ENCODE results near the gene NEDD4L.
"Not testable (repeated sequence)": the region's sequence is repeated elsewhere in the genome, so short reads cannot be mapped to it uniquely, and the experiment has no call there.

The NEDD4L gene

GRCh38 chr18:58045242-58046092 lies 1.4 kb downstream of the NEDD4L start:
- peaks cover 5% of the 10 kb centered on the region; the same call in 1 of the 2 replicates for H3K27me3 ChIP-seq (ENCODE audit: insufficient read depth, low read length)
- WGBS = 1% methylated on average over 30 of the region's 33 CpGs
- H3K36me3 ChIP-seq (ENCODE audit: insufficient read depth, low read length) = no peaks in the 10 kb centered on the region
- H3K4me1 ChIP-seq (ENCODE audit: insufficient read depth, low read length) = peaks cover 17% of the 10 kb centered on the region
- H3K9ac ChIP-seq (ENCODE audit: low read depth, low read length) = peak overlapping the region; percentile 65
- no peaks in the 10 kb centered on the region for H3K9me3 ChIP-seq (ENCODE audit: insufficient read depth, low read depth, low read length)
- peak overlapping the region; percentile 96; the same call in 1 of the 2 replicates for H3K27ac ChIP-seq (ENCODE audit: low read depth, low read length)
- peak overlapping the region; percentile 95 for H3K4me3 ChIP-seq (ENCODE audit: low read length)

DNA sequence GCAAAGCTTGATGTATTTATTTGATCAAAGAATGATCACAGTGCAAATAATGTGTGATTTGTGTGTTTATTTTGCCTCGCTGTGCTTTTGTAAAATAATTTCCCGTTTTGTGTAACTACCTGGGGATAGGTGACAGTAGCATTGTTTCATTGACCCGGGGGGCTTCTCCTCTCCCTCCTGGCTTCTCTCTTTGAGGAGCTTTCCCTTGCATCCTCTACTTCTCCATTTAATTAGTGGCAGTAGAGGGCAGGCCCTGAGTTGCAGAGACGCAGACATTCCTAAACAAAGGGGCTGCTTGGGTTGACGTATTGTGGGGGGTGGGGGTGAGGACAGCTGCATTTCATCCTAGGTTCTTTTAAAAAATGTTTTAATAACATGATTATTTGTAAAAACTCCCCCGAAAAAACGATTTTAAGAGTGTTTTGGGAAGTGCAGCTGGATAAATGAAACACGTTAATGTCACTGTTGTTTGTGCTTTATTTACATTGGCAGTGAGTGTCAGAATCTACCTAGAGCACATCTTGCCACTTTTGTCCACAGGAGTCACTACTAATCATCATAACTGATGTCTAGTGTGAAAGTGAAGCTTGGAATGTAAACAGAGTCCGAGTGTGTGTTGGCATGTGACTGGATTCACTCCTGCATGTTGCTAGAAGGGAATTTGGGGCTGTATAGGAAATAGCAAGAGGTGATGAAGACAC lies 2.2 kb downstream of the NEDD4L start:
- peak overlapping the region; percentile 96; the same call in 1 of the 2 replicates for H3K27ac ChIP-seq (ENCODE audit: low read depth, low read length)
- H3K27me3 ChIP-seq (ENCODE audit: insufficient read depth, low read length) = peaks cover 5% of the 10 kb centered on the region; the same call in 1 of the 2 replicates
- peak overlapping the region; percentile 65 for H3K9ac ChIP-seq (ENCODE audit: low read depth, low read length)
- H3K9me3 ChIP-seq (ENCODE audit: insufficient read depth, low read depth, low read length) = no peaks in the 10 kb centered on the region
- WGBS = 10% methylated on average over 8 of the region's 9 CpGs
- peaks cover 17% of the 10 kb centered on the region for H3K4me1 ChIP-seq (ENCODE audit: insufficient read depth, low read length)
- peak overlapping the region; percentile 95 for H3K4me3 ChIP-seq (ENCODE audit: low read length)
- H3K36me3 ChIP-seq (ENCODE audit: insufficient read depth, low read length) = no peaks in the 10 kb centered on the region

DNA sequence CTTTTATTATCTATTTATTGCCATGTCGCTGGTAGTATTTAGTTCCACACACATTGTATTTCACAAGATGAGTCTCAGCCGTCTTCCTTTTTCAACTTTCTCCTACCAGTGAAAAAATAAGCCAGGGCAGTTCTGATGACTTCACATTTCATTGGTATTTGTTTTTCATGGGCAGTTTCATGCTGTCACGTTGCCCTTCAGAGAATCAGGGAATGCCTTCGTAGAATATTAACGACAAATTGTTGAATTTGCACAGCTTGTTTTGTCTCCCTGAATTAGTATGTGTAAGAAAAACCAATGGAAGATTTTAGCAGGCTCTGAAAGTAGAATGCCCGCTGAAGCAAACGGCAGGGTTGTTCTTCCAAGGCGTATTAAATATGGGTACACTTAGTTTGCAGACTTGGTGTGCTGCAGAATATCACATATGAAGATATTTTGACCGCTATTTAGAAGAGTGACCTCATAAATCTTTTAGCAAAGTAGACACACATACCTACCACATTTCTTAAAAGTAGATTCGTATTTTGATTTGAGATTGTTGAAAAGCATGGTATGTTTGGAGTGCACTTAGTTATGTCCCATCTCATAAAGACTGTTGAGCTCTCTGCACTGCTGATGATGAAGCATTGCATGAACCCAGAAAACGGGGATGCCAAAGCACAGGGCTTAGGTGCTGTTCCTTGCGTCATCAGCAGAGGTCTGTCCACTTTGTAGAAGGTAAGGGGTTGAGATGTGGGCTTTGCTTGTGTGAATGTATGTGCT lies 2.9 kb downstream of the NEDD4L start:
- 75% methylated on average over 12 of the region's 12 CpGs for WGBS
- H3K27ac ChIP-seq (ENCODE audit: low read depth, low read length) = no peak overlapping the region
- peaks cover 19% of the 10 kb centered on the region for H3K4me1 ChIP-seq (ENCODE audit: insufficient read depth, low read length)
- no peak overlapping the region for H3K9ac ChIP-seq (ENCODE audit: low read depth, low read length)
- peak overlapping the region; percentile 95 for H3K4me3 ChIP-seq (ENCODE audit: low read length)
- H3K9me3 ChIP-seq (ENCODE audit: insufficient read depth, low read depth, low read length) = no peaks in the 10 kb centered on the region
- peaks cover 5% of the 10 kb centered on the region; the same call in 1 of the 2 replicates for H3K27me3 ChIP-seq (ENCODE audit: insufficient read depth, low read length)
- H3K36me3 ChIP-seq (ENCODE audit: insufficient read depth, low read length) = no peaks in the 10 kb centered on the region

DNA sequence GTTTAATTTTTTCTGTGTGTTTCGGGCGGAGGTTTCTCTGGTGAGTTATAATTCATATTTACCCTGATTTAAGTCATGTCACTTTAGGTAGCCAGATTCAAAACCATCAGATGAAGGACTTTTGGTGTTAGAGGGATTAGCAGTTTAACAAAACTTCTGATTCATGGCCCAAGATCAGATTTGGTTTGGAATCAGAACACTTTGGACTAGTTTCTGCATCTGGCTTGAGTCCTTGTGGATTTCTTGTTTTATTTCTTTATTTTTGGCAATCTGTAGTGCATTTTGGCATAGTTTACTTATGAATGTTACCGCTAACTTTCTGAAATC lies 3.5 kb downstream of the NEDD4L start:
- no CpG with 5 or more reads among the region's 3 CpGs for WGBS
- H3K4me1 ChIP-seq (ENCODE audit: insufficient read depth, low read length) = peaks cover 22% of the 10 kb centered on the region
- no peaks in the 10 kb centered on the region for H3K36me3 ChIP-seq (ENCODE audit: insufficient read depth, low read length)
- no peak overlapping the region for H3K9ac ChIP-seq (ENCODE audit: low read depth, low read length)
- no peak overlapping the region for H3K4me3 ChIP-seq (ENCODE audit: low read length)
- peaks cover 5% of the 10 kb centered on the region; the same call in 1 of the 2 replicates for H3K27me3 ChIP-seq (ENCODE audit: insufficient read depth, low read length)
- no peak overlapping the region for H3K27ac ChIP-seq (ENCODE audit: low read depth, low read length)
- H3K9me3 ChIP-seq (ENCODE audit: insufficient read depth, low read depth, low read length) = no peaks in the 10 kb centered on the region

GRCh38 chr18:58048081-58048642 lies 4.1 kb downstream of the NEDD4L start:
- H3K27me3 ChIP-seq (ENCODE audit: insufficient read depth, low read length) = peaks cover under 1% of the 10 kb centered on the region; the same call in 1 of the 2 replicates
- 90% methylated on average over 5 of the region's 5 CpGs for WGBS
- peaks cover 22% of the 10 kb centered on the region for H3K4me1 ChIP-seq (ENCODE audit: insufficient read depth, low read length)
- H3K9me3 ChIP-seq (ENCODE audit: insufficient read depth, low read depth, low read length) = no peaks in the 10 kb centered on the region
- H3K9ac ChIP-seq (ENCODE audit: low read depth, low read length) = no peak overlapping the region
- no peaks in the 10 kb centered on the region for H3K36me3 ChIP-seq (ENCODE audit: insufficient read depth, low read length)
- H3K4me3 ChIP-seq (ENCODE audit: low read length) = no peak overlapping the region
- no peak overlapping the region for H3K27ac ChIP-seq (ENCODE audit: low read depth, low read length)

GRCh38 chr18:58049000-58049688 lies 5.1 kb downstream of the NEDD4L start:
- Histone ChIP-seq H3K4me3 (ENCODE audit: low read length) (no peak overlapping the region), H3K9me3 (ENCODE audit: insufficient read depth, low read depth, low read length) (no peaks in the 10 kb centered on the region), H3K9ac (ENCODE audit: low read depth, low read length) (no peak overlapping the region), H3K27ac (ENCODE audit: low read depth, low read length) (no peak overlapping the region), H3K4me1 (ENCODE audit: insufficient read depth, low read length) (peaks cover 28% of the 10 kb centered on the region), H3K36me3 (ENCODE audit: insufficient read depth, low read length) (no peaks in the 10 kb centered on the region), H3K27me3 (ENCODE audit: insufficient read depth, low read length) (no peaks in the 10 kb centered on the region)
- 91% methylated on average over 6 of the region's 6 CpGs for WGBS

DNA sequence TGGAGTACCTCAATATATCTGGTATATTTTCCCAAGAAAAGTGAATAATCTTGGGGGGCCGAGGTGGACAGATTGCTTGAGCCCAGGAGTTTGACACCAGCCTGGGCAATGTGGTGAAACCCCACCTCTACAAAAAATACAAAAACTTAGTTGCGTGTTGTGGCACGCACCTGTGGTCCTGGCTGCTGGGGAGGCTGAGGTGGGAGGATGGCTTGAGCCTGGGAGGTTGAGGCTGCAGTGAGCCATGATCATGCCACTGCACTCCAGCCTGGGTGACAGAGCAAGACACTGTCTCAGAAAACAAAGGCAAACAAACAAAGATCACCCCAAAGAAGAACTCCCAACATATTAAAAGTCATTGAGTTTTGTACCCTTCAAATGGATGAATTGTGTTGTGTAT lies 6.9 kb downstream of the NEDD4L start:
- H3K9me3 ChIP-seq (ENCODE audit: insufficient read depth, low read depth, low read length); H3K36me3 ChIP-seq (ENCODE audit: insufficient read depth, low read length); H3K27me3 ChIP-seq (ENCODE audit: insufficient read depth, low read length); H3K4me3 ChIP-seq (ENCODE audit: low read length); H3K27ac ChIP-seq (ENCODE audit: low read depth, low read length); H3K9ac ChIP-seq (ENCODE audit: low read depth, low read length): not testable (repeated sequence)
- 83% methylated on average over 2 of the region's 3 CpGs for WGBS
- peaks cover 35% of the 10 kb centered on the region for H3K4me1 ChIP-seq (ENCODE audit: insufficient read depth, low read length)

DNA sequence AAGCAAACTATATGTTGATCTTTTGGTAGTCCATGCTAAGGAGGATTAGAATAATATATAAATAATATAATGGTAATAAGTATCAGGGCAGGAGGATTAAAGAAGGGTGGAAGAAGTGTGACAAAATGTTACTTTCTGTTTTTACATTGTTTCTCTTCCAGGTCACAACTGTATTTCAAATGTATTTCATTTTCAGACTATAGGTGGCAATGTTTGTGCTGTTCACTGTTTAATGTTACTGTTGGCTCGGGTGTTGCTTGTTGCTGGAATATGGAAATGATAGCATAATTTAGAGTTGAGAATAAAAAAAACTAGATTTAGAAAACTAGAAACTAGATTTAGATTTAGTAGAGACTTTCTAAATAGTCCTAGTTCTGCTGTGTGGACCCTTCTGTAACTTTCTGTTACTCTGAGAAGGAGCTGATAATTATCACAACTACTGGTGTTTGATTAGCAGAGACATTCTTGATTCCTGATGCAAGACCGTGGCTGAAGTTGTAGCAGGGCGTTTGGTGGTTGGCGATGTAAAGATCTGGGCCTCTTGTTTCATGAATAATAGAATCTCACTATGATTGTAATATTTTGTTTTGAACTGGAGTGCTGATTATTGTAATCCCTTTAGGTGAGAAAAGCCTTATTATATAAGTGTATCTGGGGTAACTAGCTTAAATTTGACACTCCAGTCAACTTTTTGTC lies 7.9 kb downstream of the NEDD4L start:
- Histone ChIP-seq H3K9me3 (ENCODE audit: insufficient read depth, low read depth, low read length) (no peaks in the 10 kb centered on the region), H3K27ac (ENCODE audit: low read depth, low read length) (no peak overlapping the region), H3K27me3 (ENCODE audit: insufficient read depth, low read length) (no peaks in the 10 kb centered on the region), H3K9ac (ENCODE audit: low read depth, low read length) (no peak overlapping the region), H3K4me3 (ENCODE audit: low read length) (no peak overlapping the region), H3K36me3 (ENCODE audit: insufficient read depth, low read length) (no peaks in the 10 kb centered on the region), H3K4me1 (ENCODE audit: insufficient read depth, low read length) (peaks cover 30% of the 10 kb centered on the region)
- 82% methylated on average over 4 of the region's 4 CpGs for WGBS

DNA sequence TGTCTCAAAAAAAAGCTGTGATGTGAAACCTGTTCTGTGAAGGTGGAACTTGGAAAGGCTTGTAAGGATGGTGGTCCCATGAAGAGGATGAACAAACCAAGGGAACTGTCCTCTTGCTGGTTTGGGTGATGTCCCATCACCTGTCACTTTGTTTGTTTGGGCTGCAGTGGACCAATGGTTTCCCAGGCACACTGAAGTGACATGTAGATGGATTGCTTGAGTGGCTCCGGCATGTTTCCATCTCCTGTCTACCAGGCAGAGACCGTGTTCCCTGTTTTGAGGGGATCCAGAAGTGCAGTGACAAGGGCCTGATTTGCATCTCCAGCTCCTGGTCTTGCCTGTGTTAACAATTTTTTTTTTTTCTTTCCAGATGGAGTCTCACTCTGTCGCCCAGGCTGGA lies 8.9 kb downstream of the NEDD4L start:
- no peak overlapping the region for H3K4me3 ChIP-seq (ENCODE audit: low read length)
- no peaks in the 10 kb centered on the region for H3K9me3 ChIP-seq (ENCODE audit: insufficient read depth, low read depth, low read length)
- no peak overlapping the region for H3K9ac ChIP-seq (ENCODE audit: low read depth, low read length)
- no peaks in the 10 kb centered on the region for H3K27me3 ChIP-seq (ENCODE audit: insufficient read depth, low read length)
- 95% methylated on average over 3 of the region's 3 CpGs for WGBS
- H3K4me1 ChIP-seq (ENCODE audit: insufficient read depth, low read length) = peaks cover 30% of the 10 kb centered on the region
- H3K27ac ChIP-seq (ENCODE audit: low read depth, low read length) = no peak overlapping the region
- H3K36me3 ChIP-seq (ENCODE audit: insufficient read depth, low read length) = no peaks in the 10 kb centered on the region
